G401.6 (cell line): ENCODE results near the gene BAG1.

Experiments used
- FAIRE-seq: peaks from 2 replicates; lab custom pipeline; 2012; peaks lifted over from hg19 to GRCh38; lab: Jason Lieb, UNC

BAG1 gene

GRCh38 chr9:33241298-33241697 lies 23.2 kb downstream of the BAG1 start:
- FAIRE-seq = no peak

GRCh38 chr9:33239921-33240320 lies 24.6 kb downstream of the BAG1 start, which contains the start of gene SPINK4:
Gene SPINK4 (plus strand): TSS chr9:33240167. CDS start chr9:33240209, 42 bp downstream.
- FAIRE-seq = no peak

DNA sequence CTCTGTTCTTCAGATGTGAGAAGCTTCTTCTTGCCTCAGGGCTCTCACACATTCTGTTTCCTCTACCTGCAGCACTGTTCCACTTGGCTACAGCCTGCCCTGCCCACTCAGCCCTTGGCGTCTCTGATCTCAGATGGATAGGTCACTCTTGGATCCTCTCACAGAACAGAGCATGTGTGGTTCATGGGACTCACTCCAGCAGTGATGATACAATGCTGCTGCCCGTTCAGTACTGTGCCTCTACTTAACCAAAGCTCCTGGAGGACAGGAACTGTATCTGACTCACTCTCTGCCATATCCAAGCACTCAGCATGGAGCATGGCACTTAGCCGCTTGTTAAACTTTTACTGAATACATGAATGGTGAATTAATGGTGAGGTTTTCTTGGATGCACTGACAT lies 27.9 kb downstream of the BAG1 start:
- no peak for FAIRE-seq

DNA sequence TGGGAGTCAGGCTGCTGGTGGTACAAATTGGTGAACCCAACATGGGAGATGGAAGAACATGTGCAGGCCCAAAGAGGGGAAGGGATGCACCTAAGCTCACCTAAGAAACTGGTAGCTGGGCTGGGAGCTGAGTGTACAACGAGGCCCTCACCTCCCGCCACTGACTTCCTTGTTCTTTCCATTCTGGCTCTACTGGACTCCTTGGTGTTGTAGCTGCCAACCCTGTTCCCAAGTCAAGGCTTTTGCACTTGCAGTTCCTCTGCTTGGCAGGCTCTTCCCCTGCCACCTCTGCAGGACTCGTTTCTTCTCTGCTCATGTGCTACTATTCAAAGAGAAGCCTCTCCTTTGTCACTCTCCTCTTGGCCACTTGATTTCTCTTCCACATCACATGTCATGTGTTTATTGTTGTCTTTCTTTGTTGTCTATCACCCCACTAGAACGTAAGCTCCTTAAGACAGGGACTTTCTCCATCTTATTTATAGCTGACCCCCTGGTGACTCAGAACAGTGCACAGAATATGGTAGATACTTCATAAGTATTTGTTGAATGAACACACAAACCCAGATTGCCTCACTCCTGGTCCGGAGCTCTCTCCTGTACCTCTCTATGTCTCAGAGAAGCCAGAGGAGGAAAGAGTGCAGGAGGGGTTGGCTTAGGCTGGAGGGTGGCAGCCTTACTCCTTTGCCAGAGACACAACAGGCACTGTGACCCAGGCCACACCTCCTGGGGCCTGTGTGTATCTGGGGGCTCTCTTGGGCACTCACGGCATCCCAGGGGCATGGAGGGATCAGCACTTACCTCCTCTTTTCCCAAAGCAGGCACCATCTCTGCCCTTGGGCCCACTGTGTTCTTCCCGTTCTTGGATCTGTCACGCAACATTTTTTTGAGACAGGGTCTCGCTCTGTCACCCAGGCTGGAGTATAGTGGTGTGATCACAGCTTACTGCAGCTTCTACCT lies 29.7 kb downstream of the BAG1 start:
- FAIRE-seq = no peak

DNA sequence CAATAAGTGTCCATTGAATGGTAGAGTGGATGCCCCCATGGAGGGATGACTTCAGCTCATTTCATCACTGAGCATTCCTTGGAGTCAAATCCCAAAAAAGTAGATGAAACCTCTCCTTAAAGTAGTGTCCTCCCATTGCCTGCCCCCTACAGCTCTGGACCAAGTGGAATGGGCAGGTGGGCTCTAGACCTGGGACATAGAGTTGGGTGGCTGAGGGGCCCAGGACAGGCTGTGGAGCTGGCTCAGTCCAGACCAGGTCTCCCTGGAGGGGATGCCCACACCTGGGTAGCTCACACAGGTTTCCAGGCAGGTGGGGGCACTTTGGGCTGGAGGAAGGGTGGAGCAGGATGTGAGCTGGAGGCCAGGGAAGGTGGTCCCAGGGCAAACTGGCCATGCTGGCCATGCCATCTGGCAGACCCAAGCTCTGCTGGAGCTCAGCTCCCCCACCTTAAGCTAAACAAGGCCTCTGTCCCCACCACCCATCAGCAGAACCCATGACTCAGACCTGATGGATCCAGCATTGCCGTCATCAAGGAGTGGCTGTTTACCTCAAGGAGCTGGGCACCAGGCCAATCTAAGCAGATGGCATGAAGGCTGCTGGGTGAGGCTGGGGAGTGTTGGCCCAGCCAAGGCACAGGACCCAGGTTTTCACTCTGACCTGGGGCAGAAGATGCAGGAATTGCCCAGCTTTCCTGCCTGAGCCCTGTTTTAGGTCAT lies 30.7 kb downstream of the BAG1 start:
- FAIRE-seq = no peak

- no peak for FAIRE-seq
Observed at GRCh38 chr9:33232815-33233214, 31.7 kb downstream of the BAG1 start.

DNA sequence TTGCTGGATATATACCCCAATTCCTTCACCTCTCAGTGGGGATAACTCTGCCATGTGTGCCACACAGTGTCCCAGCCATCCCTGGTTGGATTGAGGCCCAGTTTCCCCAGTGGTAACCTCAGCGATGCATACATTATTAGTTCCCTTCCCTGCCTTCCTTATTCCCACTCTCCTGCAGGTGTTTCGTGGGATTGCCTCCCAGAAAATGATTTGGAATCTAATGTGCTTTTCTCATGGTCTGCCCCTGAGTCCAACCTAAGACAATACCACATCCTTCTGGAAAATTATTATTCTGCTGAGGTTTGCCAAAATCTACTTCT lies 32.9 kb downstream of the BAG1 start:
- FAIRE-seq = no peak

DNA sequence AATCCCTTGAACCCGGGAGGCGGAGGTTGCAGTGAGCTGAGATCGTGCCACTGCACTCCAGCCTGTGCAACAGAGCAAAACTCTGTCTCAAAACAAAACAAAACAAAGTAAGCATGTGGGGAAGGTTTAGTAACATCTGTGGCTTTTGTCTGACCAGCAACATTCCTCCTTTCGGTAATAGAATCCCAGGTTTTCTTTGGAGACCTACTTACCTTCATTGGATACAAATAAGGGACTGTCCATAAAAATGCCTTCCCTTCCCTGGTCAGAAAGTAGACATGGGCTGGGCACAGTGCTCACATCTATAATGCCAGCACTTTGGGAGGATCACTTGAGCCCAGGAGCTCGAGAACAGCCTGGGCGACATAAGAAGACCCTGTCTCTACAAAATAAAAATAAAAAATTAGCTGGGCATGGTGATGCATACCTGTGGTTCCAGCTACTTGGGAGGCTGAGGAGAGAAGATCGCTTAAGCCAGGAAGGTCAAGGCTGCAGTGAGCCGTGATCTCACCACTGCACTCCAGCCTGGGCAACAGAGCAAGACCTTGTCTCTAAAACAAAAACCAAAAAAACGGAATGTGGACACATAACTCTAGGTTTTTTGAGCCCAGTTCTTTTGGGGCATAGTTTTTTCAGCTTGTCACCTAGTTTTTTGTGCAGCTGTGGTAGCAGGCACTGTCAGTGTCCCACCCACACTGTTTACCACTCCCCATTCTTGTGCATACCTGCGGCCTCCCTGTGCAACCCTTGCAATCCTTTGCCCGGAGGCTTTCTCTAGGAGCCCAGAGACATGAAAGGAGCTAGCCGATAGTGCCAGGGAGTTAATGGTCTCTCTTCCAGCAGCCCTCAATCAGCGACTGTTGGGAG lies 33.5 kb downstream of the BAG1 start:
- FAIRE-seq = no peak

DNA sequence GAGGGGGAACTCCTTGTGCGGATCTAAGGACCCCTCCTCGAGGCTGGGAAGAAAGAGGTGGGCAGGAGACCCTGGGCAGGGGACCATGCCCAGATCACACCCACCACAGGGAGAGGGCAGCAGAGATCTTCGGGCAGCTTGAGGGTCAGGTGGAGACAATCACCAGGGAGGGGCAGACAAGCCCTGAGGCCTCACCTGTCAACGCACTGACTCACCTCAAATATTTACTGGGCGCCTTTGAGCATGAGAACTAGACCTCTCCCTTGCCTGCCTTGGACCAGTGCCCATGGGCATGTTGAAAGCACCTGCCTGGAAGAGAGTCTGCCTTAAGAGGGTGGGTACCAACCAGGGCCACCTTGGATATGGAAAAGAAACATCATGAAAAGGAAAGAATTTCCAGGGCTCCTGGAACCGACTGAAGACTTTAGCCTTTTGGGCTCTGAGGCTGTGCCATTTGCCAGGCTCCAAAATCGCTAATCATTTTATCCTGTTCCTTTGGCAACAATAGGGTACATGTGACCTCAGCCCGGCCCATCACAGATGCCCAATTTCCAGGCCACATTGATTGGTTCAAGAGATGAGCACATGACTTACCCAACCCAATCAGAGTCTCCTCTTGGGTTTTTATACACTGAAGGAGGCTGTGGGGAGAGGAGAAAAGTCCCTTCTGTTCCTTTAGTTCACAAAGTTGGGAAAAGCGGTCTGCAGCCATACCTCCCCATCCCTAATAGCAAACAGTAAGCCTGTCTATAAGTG lies 35.0 kb downstream of the BAG1 start:
- no peak for FAIRE-seq

DNA sequence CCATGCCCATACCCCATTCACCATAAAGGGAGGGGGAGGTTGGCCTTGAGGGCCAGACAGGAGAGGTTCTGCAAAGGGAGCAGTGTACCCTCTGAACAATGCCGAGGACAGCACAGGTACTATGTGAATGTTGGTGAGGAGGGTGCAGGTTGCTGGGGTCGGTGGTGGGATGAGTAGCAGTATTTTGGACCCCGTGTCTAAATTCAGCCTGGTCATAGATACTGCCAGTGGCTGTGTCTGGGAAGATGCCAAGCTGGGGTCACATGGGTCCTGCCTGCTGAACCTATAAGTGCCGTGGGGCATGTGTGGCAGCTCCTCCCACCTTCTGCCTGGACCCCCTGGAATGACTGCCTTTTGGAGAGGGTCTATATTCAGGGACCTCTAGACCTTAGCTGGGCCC lies 35.9 kb downstream of the BAG1 start:
- no peak for FAIRE-seq

DNA sequence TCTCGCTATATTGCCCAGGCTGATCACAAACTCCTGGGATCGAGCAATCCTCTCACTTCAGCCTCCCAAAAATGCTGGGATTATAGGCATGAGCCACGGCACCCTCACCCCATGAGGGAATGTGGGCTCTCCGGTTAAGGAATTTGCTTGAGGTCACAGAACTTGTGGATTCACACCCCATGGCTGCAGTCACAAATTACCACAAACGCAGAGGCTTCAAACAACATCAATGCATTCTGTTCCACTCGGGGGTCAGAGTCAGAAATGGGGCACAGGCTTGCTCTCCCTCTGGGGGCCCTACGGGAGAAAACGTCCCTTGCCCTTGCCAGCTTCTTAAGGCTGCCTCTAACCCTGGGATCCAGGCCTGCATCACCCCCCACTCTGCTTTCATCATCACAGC lies 36.8 kb downstream of the BAG1 start:
- no peak for FAIRE-seq

GRCh38 chr9:33227008-33227398 lies 37.5 kb downstream of the BAG1 start:
- FAIRE-seq = no peak

DNA sequence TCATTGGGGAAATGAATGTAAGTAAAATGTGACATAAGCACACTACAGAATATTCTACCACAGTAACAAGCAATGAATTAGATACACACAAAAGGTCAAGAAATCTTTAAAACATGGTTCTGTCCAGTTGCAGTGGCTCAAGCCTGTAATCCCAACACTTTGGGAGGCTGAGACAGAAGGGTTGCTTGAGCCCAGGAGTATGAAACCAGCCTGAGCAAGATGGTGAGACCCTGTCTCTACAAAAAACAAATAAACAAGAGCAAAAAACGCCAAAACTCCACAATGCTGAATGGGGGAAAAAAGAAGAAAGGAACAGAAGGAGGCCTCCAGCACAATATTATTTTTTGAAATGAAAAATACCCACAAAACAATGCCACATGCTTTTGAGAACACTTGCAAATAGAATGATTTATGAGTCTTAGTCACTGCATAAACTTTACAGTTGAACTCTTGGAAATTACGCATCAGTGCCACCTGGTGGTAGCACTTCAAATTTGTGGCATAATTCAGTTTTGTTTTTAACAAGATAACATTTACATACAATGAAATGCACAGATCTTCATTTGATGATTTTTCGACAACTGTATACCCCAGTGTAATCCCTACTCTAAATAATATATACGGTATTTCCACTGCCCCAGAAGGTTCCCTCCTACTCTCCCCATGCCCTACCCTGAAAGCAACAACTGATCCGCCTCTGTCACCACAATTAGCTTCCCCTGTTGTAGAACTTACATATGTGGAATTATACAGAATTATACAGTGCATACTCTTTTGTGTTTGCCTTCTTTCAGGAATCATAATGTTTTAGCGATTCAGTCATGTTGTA lies 39.0 kb downstream of the BAG1 start:
- FAIRE-seq = peak; percentile 94

DNA sequence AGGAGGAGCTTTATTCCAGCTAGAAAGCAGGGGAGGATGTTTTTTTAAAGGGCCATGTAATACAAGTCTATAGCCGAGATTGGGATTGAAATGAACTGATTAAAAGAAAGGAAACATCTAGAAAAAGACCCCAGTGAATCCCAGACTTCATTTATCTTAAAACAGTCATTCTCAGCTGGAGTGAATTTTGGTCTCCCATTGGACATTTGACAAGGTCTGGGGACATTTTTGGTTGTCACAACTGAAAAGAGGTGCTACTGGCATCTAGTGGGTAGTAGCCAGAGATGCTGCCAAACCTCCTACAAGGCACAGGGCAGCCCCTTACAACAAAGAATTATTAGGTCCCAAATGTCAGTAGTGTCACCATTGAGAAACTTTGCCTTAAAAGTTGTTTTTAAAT lies 40.8 kb downstream of the BAG1 start:
- no peak for FAIRE-seq

DNA sequence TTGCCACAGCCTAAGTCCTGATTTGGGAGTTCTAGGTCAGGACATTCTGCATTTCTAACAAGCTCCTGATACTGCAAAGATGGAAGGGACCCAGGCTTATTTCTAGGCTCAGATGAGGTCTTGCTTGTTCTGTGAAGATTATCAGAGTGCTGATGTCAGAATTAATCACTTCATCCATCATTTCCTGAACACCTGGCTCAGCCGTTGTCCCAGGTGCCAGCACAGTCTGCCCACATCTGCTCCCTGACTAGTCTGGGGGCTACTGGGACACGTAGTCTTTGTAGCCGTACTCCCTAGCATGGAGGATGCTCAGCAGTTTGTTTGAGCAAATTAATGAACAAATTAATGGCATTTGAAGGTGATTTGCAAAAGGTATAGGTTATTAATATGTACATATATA lies 42.5 kb downstream of the BAG1 start:
- no peak for FAIRE-seq

- no peak for FAIRE-seq
Observed at GRCh38 chr9:33221568-33221884, 43.0 kb downstream of the BAG1 start.

- FAIRE-seq = no peak
Observed at GRCh38 chr9:33220681-33221567, 43.6 kb downstream of the BAG1 start.

DNA sequence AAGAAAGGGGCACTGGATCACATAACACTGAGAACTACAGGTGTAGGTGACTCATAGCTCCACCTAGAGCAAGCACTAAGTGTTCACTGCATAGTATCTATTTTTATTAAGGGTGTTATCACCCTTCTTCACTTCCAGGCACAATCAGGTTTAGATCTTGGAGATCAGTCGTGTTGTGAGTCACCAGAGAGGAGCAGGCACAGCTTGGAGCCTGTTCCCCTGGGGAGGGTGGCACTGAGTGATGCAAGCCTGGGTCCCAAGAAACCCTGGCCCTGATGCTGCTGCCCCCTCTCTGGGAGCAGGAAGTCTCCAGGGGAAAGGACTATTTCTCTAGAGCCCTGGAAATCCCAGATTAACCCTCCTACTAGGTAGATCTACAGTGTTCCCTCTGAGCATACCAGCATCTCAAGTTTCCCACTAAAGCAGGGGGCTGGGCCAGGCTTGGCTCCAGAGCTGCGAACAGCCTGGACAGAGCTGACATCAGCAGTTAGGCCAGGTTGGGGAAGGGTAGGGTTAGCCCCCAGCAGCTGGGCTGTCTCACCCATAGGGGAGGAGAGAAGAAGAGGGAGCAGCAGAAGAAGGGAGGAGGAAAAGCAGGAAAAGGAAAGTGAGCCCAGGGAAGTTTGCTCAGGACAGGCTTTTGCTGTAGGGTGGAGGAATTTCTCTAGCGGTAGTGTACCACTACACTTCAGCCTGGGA lies 52.7 kb downstream of the BAG1 start:
- no peak for FAIRE-seq

GRCh38 chr9:33210006-33210715 lies 54.3 kb downstream of the BAG1 start:
- no peak for FAIRE-seq
